K562 (cell line): ENCODE measurements around the gene SP6. TPM values are rescaled to one million over a fixed set of nuclear protein-coding genes. Genes with fewer than 3 reads are reported as not detected.

Experiments used
- COPS2 ChIP-seq: fragments of 450-650 bp; conservative IDR thresholded peaks from 2 replicates; pipeline ENCODE4 v1.6.1; 2016; ENCODE audit warnings: mild to moderate bottlenecking, moderate library complexity
- DPF2 ChIP-seq: fragments of 450-650 bp; IDR thresholded peaks from 2 replicates; pipeline ENCODE4 v1.6.1; 2016
- FOXA3 ChIP-seq, 2 experiments: fragments of 450-650 bp in 1 of 2; sonication (generic) in 1 of 2; formaldehyde crosslinking; IDR thresholded peaks in 1 of 2; conservative IDR thresholded peaks in 1 of 2; 2 replicates each; pipeline versions ENCODE4 v1.4.0 to v1.8.0; 2020 to 2022; ENCODE audit warnings: mild to moderate bottlenecking in 2 of 2, missing genetic modification reagents in 1 of 2
- MAFG ChIP-seq: fragments of 450-650 bp; conservative IDR thresholded peaks from 2 replicates; pipeline ENCODE4 v1.6.1; 2016; ENCODE audit warnings: missing genetic modification characterization, missing compliant biosample characterization
- MTA3 ChIP-seq: fragments of 450-650 bp; formaldehyde crosslinking; IDR thresholded peaks from 2 replicates; pipeline ENCODE4 v1.6.1; 2017; ENCODE audit warnings: mild to moderate bottlenecking, borderline replicate concordance
- NFIX ChIP-seq: fragments of 250-450 bp; sonication (Bioruptor Pico); IDR thresholded peaks from 2 replicates; pipeline ENCODE4 v1.4.0; 2020; ENCODE audit warnings: low read depth, mild to moderate bottlenecking, moderate library complexity
- PKNOX1 ChIP-seq: fragments of 450-650 bp; IDR thresholded peaks from 2 replicates; pipeline ENCODE4 v1.6.1; 2016
- SUPT5H ChIP-seq: fragments of 450-650 bp; IDR thresholded peaks from 2 replicates; pipeline ENCODE4 v1.6.1; 2016
- TAL1 ChIP-seq: fragments of 450-650 bp; IDR thresholded peaks from 2 replicates; pipeline ENCODE4 v1.6.1; 2016; ENCODE audit warnings: mild to moderate bottlenecking
- THRB ChIP-seq: fragments of 450-650 bp; formaldehyde crosslinking; conservative IDR thresholded peaks from 2 replicates; pipeline ENCODE4 v1.4.0; 2022; ENCODE audit warnings: mild to moderate bottlenecking, missing genetic modification characterization
- ZHX1 ChIP-seq: fragments of 150-350 bp; conservative IDR thresholded peaks from 2 replicates; pipeline ENCODE4 v1.6.1; 2014; ENCODE audit warnings: low read length
- ZMIZ1 ChIP-seq, 2 experiments: fragments of 150-350 bp in 1 of 2; IDR thresholded peaks; 2 replicates each; pipeline ENCODE4 v1.6.1; 2012 to 2016; ENCODE audit warnings: low read depth in 2 of 2, low read length in 2 of 2, mild to moderate bottlenecking in 1 of 2, moderate library complexity in 1 of 2
- ZNF316 ChIP-seq: fragments of 450-650 bp; IDR thresholded peaks from 2 replicates; pipeline ENCODE4 v1.6.1; 2016
- ZNF395 ChIP-seq: fragments of 200-800 bp; sonication (Bioruptor generic); IDR thresholded peaks from 2 replicates; pipeline ENCODE4 v1.6.1; 2017; ENCODE audit warnings: missing genetic modification characterization, missing compliant biosample characterization
- ZNF512 ChIP-seq: IDR thresholded peaks from 2 replicates; pipeline ENCODE4 v1.6.1; 2016; ENCODE audit warnings: missing genetic modification characterization, missing compliant biosample characterization
- polyA plus RNA-seq, 8 experiments: library from polyadenylated mRNA; depleted of rRNA in 4 of 8; stranded (reverse) in 5 of 8; unstranded in 3 of 8; fragments of >200 nt; fragmentation: Nextera tagmentation in 2 of 8; fragmentation: Illumina TruSeq in 1 of 8; extraction: Ambion mirVana in 2 of 8; extraction: Trizol in 1 of 8; gene quantifications; 2 replicates each; pipeline versions ENCODE4 v1.2.1 to v1.2.3, GENCODE V29; 2011 to 2014; ENCODE audit warnings: inconsistent platforms in 1 of 8, missing spikeins in 1 of 8
- total RNA-seq, 7 experiments: library from RNA; depleted of rRNA in 6 of 7; stranded (reverse); fragments of >200 nt in 6 of 7; fragmentation: Illumina TruSeq in 2 of 7; extraction: Trizol in 2 of 7; gene quantifications; 2 replicates each; pipeline versions ENCODE4 v1.2.1 to v1.2.3, GENCODE V29; 2011 to 2021; ENCODE audit warnings: low replicate concordance in 1 of 7

The SP6 gene
- total and polyA plus RNA-seq, 9 of the 15 experiments (the other 6 are each of a cell fraction or from before 2014, with no cell fraction given): 0.11 to 7.9 (median 2.2) TPM

- TF ChIP-seq ZNF512 (tag): no peak
- TF ChIP-seq ZMIZ1 (IDR thresholded peaks at IDR 0.05; ENCODE audit: low read depth in 2 of 2, low read length in 2 of 2): no peak
- TF ChIP-seq NFIX (CRISPR knock-in tag): no peak
- peak; percentile 55 for TF ChIP-seq TAL1
- no peak for TF ChIP-seq COPS2
- TF ChIP-seq THRB (CRISPR knock-in tag): no peak
- TF ChIP-seq MAFG: peak; percentile 96
- peak; percentile 25; the same call in 1 of the 2 replicates for TF ChIP-seq PKNOX1
- peak in 1 of 2 experiments; percentile 64; a peak in 2 of 4 replicates for TF ChIP-seq FOXA3 (CRISPR knock-in tag; conservative IDR thresholded peaks at IDR 0.05 in 1 of 2, IDR thresholded peaks at IDR 0.05 in 1 of 2)
- no peak for TF ChIP-seq ZHX1
- TF ChIP-seq DPF2: peak; percentile 81
- TF ChIP-seq SUPT5H: no peak
- no peak for TF ChIP-seq MTA3
- TF ChIP-seq ZNF316: peak; percentile 100
- TF ChIP-seq ZNF395 (CRISPR knock-in tag): no peak
Observed at GRCh38 chr17:47810200-47810821, 40.7 kb downstream of the SP6 start (continued).
